HG03175 (cell line): Measurements from ENCODE around the gene PTPRM.
"Not testable (repeated sequence)": the region's sequence is repeated elsewhere in the genome, so short reads cannot be mapped to it uniquely, and the experiment has no call there.

Experiments
- ATAC-seq: cut with Tn5 transposase; IDR thresholded peaks from one replicate; pipeline ENCODE4 v1.9.1; 2021; ENCODE audit warnings: mild to moderate bottlenecking, moderate library complexity; ENCODE audit not compliant: unreplicated experiment

The PTPRM gene

DNA sequence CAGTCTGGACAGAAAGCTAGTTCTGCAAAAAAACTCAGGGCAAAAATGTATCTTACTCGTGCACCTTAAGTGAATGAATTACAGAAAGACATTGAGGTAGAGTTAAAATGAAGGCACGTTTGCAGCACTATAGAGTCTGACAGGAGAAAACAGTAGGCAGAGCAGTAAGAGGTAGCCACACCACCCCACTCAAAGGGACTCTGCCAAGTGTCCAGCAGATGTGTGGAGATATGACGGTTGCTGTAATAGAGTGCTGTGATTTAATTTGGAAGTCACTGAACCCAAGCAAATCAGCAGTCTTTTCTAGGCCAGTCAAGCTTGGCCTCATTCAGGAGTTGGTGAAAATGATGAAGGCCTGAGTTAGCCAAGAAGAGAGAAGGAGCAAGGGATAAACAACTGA, 464.4 kb downstream of the PTPRM start:
- ATAC-seq, result no peak

DNA sequence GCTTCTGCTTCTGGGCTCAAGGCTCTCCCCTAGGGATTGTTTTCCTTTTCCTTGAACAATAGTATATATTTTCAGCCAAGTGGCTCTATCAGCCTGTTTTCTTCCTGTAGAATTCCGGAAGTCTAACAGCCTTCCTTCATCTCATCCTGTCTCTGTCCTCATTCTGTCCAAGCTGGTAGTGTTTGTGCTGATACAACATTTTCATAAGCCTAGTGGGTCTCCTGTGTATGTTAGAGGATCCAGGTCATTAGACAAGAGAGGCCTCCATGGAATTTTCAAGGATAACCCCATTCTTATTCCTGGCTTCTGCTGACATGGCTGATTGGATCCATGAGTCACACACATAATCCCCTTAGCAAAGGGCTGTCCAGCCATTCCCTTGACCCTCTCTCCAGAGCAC, 467.6 kb downstream of the PTPRM start:
- ATAC-seq, result no peak

DNA sequence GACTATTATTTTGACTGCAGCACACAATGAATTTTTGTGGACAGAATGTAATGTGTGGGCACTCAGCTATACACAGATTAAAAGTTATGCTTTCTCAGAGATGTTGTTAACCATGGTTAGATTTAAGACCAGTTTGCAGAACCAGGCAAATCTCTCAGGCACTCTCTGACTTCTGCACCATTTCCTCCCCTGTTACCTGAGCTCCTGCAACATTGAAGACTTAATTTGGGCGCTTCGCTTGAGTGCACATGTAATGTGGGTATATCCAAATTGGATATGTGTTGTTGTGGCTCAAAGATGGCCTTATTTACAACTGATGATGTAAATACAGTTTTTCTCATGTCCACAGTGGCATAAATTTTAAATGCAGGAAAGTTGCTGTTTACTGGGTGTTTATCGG, 469.4 kb downstream of the PTPRM start:
- ATAC-seq, result no peak

GRCh38 chr18:8037296-8037695, 470.2 kb downstream of the PTPRM start:
- no peak for ATAC-seq

GRCh38 chr18:8040021-8040420, 472.9 kb downstream of the PTPRM start:
- no peak for ATAC-seq

GRCh38 chr18:8041526-8042111, 474.5 kb downstream of the PTPRM start:
- ATAC-seq, result no peak

DNA sequence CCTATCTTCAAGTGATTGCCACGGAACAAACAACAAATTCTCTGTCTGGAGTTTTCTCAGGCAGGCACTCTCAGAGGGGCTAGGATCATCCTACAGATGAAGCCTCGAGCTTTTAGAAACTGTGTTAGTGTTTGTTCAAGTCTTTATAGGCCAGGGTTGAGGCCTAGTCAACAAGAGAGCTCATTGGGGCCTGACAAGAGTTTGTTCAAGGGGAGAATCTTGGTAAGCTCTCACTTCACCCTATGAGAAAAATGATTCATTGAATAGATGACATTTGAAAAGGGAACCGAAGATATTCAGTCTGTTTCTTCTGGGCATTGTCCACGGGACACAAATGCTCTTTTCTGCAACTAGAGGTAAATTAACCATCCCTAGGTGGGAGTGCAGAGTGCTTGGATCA, 476.9 kb downstream of the PTPRM start:
- no peak for ATAC-seq

- no peak for ATAC-seq
Observed at GRCh38 chr18:8045160-8045883, 478.2 kb downstream of the PTPRM start.

GRCh38 chr18:8045884-8046281, 478.8 kb downstream of the PTPRM start:
- ATAC-seq, result no peak

DNA sequence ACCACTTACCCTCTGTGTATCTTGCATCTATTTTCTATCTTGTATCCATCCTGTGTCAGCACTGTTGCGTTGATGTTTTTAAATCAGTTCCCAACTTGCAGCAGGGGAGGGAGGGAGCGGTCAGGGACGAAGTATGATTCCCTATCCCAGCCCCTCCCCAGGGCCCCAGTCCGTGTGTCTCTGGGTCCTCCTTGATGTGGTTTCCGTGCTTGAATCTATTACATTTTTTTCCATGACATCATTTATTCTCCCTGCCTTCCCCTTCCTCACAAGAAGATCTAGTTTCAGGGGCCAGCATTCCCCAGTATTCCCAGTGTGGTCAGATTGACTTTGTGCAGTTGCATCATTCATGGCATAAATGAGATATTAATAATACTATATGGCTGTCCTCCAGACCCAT, 479.3 kb downstream of the PTPRM start:
- ATAC-seq, result no peak

- ATAC-seq, result no peak
Observed at GRCh38 chr18:8049147-8049546, 482.0 kb downstream of the PTPRM start.

- no peak for ATAC-seq
Observed at GRCh38 chr18:8050616-8051329, 483.7 kb downstream of the PTPRM start.

DNA sequence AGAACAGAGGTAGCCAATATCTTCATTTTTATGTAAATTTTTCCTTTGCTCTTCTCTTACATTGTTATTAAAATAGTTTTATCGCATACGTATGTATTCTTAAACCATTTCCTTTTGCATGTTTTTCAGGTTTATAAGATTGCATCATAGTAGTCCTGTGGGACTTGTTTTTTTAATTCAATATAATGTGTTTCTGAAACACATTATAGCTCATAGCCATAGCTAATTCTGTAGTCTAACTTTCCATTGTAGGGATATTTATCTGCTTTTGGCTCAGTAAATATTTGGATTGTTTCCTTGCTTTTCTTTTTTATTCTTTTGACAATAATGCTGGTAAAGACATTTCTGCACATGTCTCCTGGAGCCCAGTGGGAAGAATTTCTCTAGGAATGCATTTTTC, 484.3 kb downstream of the PTPRM start:
- ATAC-seq, result no peak

DNA sequence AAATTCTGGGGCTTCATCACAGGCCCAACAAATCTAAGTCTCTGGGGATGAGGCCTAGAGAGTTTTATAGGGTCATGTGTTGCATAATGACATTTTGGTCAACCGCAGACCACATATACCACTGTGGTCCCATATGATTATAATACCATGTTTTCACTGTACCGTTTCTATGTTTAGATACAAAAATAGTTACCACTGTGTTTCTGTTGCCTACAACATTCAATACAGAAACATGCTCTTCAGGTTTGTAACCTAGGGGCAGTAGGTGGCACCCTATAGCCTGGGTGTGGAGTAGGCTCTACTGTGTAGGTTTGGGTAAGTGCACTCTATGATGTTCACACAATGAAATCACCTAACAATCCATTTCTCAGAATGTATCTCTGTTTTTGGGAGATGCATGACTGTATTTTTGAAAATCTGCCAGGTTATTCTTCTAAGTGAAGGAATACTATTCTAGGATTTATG, 485.2 kb downstream of the PTPRM start:
- ATAC-seq, result peak; percentile 75

- no peak for ATAC-seq
Observed at GRCh38 chr18:8056723-8057122, 489.6 kb downstream of the PTPRM start.

DNA sequence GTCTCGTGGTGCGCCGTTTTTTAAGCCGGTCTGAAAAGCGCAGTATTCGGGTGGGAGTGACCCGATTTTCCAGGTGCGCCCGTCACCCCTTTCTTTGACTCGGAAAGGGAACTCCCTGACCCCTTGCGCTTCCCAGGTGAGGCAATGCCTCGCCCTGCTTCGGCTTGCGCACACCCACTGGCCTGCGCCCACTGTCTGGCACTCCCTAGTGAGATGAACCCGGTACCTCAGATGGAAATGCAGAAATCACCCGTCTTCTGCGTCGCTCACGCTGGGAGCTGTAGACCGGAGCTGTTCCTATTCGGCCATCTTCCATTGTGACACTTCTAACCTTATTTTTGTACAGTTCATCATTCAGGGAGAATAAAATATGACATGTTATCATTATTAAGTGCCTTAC, 496.0 kb downstream of the PTPRM start:
- ATAC-seq, result not testable (repeated sequence)

GRCh38 chr18:8063733-8064132, 496.6 kb downstream of the PTPRM start:
- ATAC-seq, result no peak

DNA sequence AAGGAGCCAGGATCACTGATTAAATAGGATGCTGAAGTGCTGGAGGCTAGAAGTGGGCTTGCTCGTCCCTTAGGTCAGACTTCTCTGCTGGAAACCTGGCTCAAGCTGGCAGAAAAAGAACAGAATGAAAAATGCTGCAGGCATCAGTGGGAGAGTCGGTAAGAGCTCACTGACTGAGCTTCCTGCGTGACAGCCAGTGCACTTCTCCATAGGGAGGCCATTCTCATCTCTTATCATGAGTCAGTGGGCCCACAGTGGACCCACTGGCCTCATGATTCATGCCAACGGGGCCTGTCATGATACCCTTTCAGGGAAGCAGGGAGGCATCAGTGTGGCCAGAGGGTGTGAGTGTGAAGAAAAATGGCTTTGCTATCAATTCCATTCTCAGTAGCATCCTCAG, 498.2 kb downstream of the PTPRM start:
- no peak for ATAC-seq

GRCh38 chr18:8065773-8066172, 498.7 kb downstream of the PTPRM start:
- no peak for ATAC-seq

- ATAC-seq, result no peak
Observed at GRCh38 chr18:8069708-8070107, 502.6 kb downstream of the PTPRM start.

DNA sequence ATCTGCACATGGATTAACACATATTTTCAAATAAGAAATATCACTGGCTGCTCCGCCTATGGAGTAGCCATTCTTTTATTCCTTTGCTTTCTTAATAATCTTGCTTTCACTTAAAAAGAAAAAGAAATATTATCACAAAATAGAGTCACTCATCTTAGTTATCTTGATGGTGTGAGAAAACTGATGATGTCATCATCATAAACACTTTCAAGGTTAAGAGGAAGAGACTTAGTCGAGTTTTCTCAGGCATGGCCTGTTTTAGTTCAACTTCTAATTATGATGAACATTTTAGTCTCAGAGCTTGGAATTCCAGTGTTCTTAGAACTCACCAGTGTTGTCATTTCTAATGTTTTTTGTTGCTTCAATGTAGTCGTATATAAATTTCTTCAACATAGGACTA, 506.1 kb downstream of the PTPRM start:
- ATAC-seq, result no peak

DNA sequence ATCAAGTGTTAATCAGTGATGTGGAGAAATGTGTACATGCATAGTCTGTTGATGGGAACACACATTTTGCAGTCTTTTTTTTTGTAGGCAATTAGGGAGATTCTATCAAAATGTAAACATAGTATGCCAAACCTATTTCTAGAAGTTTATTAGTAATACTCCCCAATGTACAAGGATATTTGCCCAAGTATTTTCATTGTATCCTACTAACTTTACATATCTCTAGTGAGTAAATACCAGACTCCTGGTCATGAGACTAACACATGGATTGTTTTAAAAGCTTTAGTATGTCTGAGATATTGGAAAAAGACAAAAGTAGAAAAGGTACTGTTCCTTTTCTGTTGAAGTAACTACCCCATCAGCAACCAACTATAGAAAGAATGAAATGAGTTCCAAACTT, 513.0 kb downstream of the PTPRM start:
- no peak for ATAC-seq
